ENCODE results near the gene CTSD. TPM values are rescaled to one million over a fixed set of nuclear protein-coding genes. Genes with fewer than 3 reads are reported as not detected.

CTSD gene
- total RNA-seq, 6 donors from 2014 or later, result 993 to 3,355 (median 2,221) TPM

DNA sequence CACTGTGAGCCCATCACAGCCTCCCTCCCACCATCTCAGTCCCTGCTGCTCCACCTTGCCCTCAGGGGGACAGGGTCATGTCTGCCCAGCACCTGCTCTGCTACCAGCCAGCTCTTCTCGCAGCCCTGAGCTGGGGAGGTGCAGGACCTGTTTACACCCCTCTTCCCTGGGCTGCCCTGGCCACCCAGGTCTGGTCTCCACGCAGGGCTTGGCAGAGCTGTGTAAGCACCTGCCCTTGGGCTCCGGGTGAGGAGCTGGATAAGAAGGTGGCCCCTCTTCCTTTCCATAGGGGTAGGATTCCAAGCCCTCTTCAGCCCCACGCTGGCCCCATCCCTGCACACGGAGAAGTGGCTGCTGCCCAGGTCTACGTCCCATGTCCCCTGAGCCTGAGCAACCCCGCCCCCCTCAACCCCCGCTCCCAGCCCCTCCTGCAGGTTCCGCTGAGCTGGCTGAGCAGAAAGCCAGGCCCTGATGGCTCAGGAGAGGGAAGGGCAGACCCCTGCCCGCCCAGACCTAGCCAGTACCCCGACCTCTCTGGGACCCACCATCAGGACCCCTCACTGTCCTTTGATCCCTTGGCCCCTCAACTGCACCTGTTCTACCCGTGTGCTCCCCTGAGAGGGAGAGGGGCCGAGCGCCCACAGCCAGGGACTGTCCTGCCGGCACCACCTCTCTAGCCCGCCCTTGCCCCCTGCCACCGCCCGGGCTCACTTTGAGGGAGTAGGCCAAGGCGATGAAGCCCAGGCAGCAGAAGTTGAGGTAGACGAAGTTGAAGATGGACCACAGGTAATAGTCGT is 16.6 kb downstream of the CTSD start:
- no peak for ATAC-seq (ENCODE audit: low FRiP score in 2 of 2)

DNA sequence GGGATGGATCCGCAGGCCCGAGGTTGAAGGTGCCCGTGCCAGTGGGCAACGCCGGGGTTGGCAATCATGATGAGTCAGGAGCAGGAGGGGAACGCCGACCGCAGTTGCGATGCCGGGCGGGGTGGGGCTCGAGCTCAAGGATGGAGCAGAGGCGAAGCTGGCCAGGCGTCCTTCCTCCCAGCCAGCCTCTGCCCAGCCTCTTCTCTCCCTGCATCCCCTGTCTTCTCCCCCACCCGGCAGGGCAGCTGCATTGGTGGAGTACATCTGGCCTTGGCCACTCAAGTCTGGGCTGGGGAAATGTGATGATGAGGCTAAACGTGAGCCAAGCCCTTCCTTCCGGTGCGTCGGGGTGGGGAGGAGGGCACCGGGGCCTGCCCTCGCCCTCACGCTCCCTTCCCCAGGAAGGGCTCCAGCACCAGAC is 17.2 kb downstream of the CTSD start:
- Histone ChIP-seq H3K4me3 (no peak overlapping the region), H3K36me3 (no peaks in the 10 kb centered on the region), H3K27ac (no peak overlapping the region), H3K4me1 (peaks cover 12 to 39% (median 18%) of the 10 kb centered on the region in 4 donors), H3K9me3 (no peaks in the 10 kb centered on the region), H3K27me3 (peaks cover 0 to 17% (median 3%) of the 10 kb centered on the region in 4 donors)
- ATAC-seq (ENCODE audit: low FRiP score in 2 of 2), result peak in 1 of 2 donors; percentile 23
- TF ChIP-seq POLR2AphosphoS5 (IDR thresholded peaks at IDR 0.05) (no peak), EP300 (IDR thresholded peaks at IDR 0.05) (no peak), POLR2A (IDR thresholded peaks at IDR 0.05) (no peak)
- TF ChIP-seq, protein P1, sequence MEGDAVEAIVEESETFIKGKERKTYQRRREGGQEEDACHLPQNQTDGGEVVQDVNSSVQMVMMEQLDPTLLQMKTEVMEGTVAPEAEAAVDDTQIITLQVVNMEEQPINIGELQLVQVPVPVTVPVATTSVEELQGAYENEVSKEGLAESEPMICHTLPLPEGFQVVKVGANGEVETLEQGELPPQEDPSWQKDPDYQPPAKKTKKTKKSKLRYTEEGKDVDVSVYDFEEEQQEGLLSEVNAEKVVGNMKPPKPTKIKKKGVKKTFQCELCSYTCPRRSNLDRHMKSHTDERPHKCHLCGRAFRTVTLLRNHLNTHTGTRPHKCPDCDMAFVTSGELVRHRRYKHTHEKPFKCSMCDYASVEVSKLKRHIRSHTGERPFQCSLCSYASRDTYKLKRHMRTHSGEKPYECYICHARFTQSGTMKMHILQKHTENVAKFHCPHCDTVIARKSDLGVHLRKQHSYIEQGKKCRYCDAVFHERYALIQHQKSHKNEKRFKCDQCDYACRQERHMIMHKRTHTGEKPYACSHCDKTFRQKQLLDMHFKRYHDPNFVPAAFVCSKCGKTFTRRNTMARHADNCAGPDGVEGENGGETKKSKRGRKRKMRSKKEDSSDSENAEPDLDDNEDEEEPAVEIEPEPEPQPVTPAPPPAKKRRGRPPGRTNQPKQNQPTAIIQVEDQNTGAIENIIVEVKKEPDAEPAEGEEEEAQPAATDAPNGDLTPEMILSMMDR (IDR thresholded peaks at IDR 0.05), result no peak
- peak; percentile 32 to 84 for DNase-seq
- 80 to 85% methylated on average over 5 to 21 of the region's 22 CpGs for whole genome bisulfite sequencing, 2 donors

More for the DNA sequence above, 16.6 kb downstream of the CTSD start:
- TF ChIP-seq EP300 (IDR thresholded peaks at IDR 0.05) (no peak), POLR2A (IDR thresholded peaks at IDR 0.05) (no peak), POLR2AphosphoS5 (IDR thresholded peaks at IDR 0.05) (no peak)
- TF ChIP-seq, protein P1 (IDR thresholded peaks at IDR 0.05), result no peak
- peaks cover 0 to 5% (median 1%) of the 10 kb centered on the region in 4 donors for H3K36me3 ChIP-seq
- H3K9me3 ChIP-seq, result no peaks in the 10 kb centered on the region
- WGBS, 2 donors, result 84% methylated on average over 10 to 20 of the region's 21 CpGs
- no peak overlapping the region for H3K4me3 ChIP-seq
- H3K27me3 ChIP-seq, result peaks cover 0 to 17% (median 3%) of the 10 kb centered on the region in 4 donors
- H3K4me1 ChIP-seq, result peaks cover 12 to 41% (median 18%) of the 10 kb centered on the region in 4 donors
- no peak for DNase-seq
- H3K27ac ChIP-seq, result no peak overlapping the region

DNA sequence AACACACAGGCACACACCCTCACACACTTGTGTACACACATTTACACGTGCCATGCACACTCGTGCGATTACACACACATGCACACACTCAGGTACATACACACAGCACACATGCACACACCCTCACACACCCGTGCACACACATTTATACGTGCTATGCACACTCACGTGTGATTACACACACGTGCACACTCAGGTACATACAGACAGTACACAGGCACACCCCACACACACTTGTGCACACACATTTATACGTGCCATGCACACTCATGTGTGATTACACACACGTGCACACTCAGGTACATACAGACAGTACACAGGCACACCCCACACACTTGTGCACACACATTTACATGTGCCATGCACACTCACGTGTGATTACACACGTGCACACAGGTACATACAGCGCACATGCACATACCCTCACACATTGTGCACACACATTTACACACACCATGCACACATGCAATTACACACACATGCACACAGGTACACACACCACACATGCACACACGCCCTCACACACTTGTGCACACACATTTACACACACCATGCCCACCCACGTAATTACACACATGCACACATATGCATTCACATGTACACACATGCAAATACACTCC is 17.9 kb downstream of the CTSD start:
- Histone ChIP-seq H3K36me3 (no peaks in the 10 kb centered on the region), H3K4me1 (peaks cover 12 to 34% (median 17%) of the 10 kb centered on the region in 4 donors), H3K27ac (no peak overlapping the region), H3K4me3 (no peak overlapping the region), H3K9me3 (no peaks in the 10 kb centered on the region), H3K27me3 (peaks cover 0 to 17% (median 3%) of the 10 kb centered on the region in 4 donors)
- DNase-seq (no peak), ATAC-seq (ENCODE audit: low FRiP score in 2 of 2) (no peak)
- WGBS, 2 donors, result 91 to 92% methylated on average over 14 of the region's 14 CpGs
- TF ChIP-seq POLR2A (IDR thresholded peaks at IDR 0.05) (no peak), POLR2AphosphoS5 (IDR thresholded peaks at IDR 0.05) (no peak), EP300 (IDR thresholded peaks at IDR 0.05) (no peak)
- TF ChIP-seq, protein P1 (IDR thresholded peaks at IDR 0.05), result no peak

GRCh38 chr11:1744891-1745700 is 18.6 kb downstream of the CTSD start:
- TF ChIP-seq POLR2A (IDR thresholded peaks at IDR 0.05) (no peak), EP300 (IDR thresholded peaks at IDR 0.05) (no peak), POLR2AphosphoS5 (IDR thresholded peaks at IDR 0.05) (no peak)
- TF ChIP-seq, protein P1 (IDR thresholded peaks at IDR 0.05), result no peak
- ATAC-seq (ENCODE audit: low FRiP score in 2 of 2), result no peak
- H3K27me3 ChIP-seq, result peaks cover 0 to 17% (median 3%) of the 10 kb centered on the region in 4 donors
- H3K27ac ChIP-seq, result no peak overlapping the region
- peak in 1 of 2 donors; percentile 67 for DNase-seq
- peaks cover 12 to 29% (median 14%) of the 10 kb centered on the region in 4 donors for H3K4me1 ChIP-seq
- H3K36me3 ChIP-seq, result no peaks in the 10 kb centered on the region
- no peak overlapping the region for H3K4me3 ChIP-seq
- WGBS, 2 donors, result 69 to 82% methylated on average over 13 to 16 of the region's 18 CpGs
- H3K9me3 ChIP-seq, result no peaks in the 10 kb centered on the region
